Epithelial cell of esophagus (primary cell): ENCODE results near the gene NDUFS6.
"Not testable (repeated sequence)": the region's sequence is repeated elsewhere in the genome, so short reads cannot be mapped to it uniquely, and the experiment has no call there.

Experiments
- DNase-seq: peaks from one replicate; pipeline ENCODE4 v3.0.0; 2010; ENCODE audit warnings: low read depth
- H3K4me3 ChIP-seq: 2 replicates; pipeline ENCODE4 v1.5.1; 2011; ENCODE audit warnings: mild to moderate bottlenecking, low read length, control low read depth
- CTCF ChIP-seq: IDR thresholded peaks from 2 replicates; pipeline ENCODE4 v1.5.1; 2011; ENCODE audit warnings: low read depth, mild to moderate bottlenecking, low read length, control low read depth, inconsistent platforms; ENCODE audit not compliant: insufficient read depth; ENCODE audit errors: missing control alignments

Gene NDUFS6

DNA sequence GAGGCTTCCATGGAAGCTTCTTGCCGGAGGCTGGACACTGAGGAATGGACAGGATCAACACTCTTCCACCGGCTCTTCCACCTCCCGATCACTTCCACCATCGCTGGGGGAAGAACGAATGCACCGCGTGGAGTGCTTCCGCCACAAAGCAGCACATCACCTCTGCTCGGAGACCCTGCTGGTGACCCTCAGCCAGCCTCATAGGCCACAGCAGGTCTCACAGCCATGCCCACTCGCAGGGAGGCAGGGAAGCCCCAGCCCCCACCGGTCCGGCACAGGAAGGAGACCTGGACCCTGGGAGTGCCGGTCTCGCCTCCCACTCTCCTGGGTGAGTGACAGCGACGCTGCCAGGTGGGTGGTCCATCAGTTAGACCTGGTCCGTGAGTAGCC lies 6.3 kb upstream of the NDUFS6 start:
- no peak for DNase-seq
- H3K4me3 ChIP-seq: no peak overlapping the region

GRCh38 chr5:1795506-1795905 lies 5.7 kb upstream of the NDUFS6 start:
- H3K4me3 ChIP-seq: no peak overlapping the region
- no peak for DNase-seq
- TF ChIP-seq CTCF: no peak

More for the DNA sequence above, 6.3 kb upstream of the NDUFS6 start:
- TF ChIP-seq CTCF: no peak

DNA sequence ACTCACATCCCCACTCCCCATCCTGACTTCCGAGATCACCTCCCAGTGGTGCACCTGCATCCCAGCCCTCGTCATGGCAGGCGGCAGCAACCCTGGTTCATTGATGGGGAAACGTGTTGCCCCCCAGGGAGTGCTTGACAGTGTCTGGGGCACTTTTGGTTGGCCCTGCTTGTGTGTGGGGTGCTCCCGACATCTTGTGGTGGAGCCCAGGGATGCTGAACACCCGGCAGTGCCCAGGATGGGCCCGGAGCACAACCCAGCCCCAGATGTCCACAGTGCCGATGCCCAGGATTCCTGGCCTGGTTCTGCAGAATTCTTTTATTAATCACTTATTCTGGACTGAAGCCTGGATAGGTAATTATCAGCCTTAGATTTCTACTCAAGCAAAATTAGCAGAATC lies 5.3 kb upstream of the NDUFS6 start:
- H3K4me3 ChIP-seq: no peak overlapping the region
- no peak for DNase-seq
- no peak for TF ChIP-seq CTCF

GRCh38 chr5:1796371-1797102 lies 4.7 kb upstream of the NDUFS6 start:
- no peak for TF ChIP-seq CTCF
- no peak overlapping the region for H3K4me3 ChIP-seq
- no peak for DNase-seq

DNA sequence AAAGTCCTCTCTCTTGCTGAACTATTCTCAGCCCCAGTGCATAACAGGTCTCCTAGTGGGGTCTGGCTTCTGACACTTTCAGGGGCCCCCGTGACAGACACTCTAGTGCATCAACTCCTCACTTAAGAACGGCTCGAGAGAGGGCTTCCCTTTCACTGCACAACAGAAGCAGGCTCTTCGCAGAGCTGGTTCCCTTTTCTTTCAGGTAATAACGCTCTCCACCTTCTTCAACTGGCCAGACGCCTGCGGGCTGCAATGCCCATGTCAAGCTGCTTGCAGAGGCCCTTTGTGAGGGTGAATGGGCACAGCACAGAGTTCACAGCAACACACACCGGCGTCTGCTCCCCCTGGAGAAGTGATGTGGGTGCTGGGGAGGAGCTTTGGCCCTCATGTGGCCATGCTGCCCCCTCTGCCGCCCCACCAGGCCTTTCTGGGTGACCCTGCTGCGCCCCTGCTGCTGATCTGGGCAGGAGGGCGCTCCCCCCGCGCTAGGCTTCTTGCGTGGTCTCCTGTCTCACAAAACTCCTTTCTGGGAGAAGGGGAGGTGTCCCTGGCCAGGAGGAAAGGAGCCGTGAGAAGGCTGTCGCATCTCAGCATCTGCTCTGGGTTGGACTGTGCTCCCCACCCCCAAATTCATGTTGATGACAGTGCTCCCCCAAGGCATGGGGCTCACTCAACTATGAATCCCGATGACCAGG lies 4.0 kb upstream of the NDUFS6 start:
- no peak overlapping the region for H3K4me3 ChIP-seq
- TF ChIP-seq CTCF: no peak
- no peak for DNase-seq

DNA sequence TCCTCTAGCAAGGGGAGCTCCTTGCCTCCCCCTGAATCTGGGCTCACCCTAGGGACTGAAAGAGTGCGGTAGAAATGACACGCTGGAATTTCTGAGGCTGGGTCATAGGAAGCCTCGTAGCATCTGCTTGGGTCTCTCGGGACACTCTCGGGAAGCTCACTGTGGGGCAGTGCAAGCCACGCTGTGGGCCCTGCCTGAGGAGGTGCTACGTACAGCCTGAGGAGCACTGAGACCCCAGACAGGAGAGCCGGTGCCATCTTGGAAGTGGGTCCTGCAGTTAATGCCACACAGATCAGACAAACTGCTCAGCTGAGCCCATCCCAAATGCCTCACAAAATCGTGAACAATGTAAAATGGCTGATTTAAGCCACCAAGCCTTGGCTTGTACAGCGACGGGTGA lies 3.4 kb upstream of the NDUFS6 start:
- TF ChIP-seq CTCF: no peak
- H3K4me3 ChIP-seq: no peak overlapping the region
- DNase-seq: no peak

DNA sequence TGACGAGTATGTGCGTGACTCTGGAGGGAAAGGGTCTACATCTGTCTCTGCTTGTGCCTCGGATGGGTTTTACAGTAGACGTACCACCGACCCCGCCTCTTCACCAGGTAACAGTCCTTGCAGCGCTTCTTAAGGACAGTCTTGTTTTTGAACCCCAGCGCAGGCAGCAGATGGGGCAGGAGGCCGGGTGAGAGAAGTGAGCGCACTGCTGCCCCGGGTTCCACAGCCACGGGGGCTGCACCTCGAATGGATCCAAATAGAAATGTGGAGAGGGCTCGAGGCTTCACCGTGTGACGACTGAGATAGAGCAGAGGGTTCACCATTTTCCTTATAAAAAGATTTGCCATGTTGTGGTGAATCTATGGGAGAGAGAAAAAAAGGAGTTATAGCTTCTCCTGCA lies 2.6 kb upstream of the NDUFS6 start:
- not testable (repeated sequence) for DNase-seq
- H3K4me3 ChIP-seq: peak overlapping the region; percentile 76
